ENCODE data around the gene PTAFR.

DNA sequence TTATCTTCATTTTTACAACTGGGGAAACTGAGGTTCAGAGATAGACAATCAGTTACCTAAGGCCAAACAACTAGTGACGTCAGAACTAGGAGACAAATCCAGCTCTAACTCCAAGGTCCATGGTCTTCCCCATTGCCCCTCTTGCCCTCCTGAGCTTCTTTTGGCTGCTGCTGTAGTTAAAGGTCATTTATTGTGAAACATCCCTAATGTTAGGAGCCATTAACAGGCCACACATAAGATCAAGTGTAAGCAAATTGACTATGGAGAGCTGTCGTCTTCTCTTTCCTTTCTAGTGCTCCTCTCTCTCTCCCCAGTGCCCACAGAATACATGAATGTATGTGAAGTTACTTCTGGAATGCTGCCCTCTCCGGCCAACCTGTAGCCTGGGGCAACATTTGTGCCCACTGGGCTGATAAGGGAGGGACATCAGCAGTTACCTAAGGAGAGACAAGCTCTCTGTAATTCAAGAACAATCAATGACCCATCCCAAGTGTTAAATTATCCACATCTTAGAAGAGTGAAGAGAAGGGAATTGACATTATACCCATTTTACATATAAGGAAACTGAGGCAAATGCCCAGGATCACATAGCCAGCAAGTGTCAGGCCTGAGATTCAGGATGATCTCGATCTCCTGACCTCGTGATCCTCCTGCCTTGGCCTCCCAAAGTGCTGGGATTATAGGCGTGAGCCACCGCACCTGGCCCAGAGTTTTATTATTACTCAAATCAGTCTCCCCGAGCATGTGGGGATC is 40.1 kb downstream of the PTAFR start:
- no peak for TF ChIP-seq POLR2A (IDR thresholded peaks at IDR 0.05)
- TF ChIP-seq, protein P1, sequence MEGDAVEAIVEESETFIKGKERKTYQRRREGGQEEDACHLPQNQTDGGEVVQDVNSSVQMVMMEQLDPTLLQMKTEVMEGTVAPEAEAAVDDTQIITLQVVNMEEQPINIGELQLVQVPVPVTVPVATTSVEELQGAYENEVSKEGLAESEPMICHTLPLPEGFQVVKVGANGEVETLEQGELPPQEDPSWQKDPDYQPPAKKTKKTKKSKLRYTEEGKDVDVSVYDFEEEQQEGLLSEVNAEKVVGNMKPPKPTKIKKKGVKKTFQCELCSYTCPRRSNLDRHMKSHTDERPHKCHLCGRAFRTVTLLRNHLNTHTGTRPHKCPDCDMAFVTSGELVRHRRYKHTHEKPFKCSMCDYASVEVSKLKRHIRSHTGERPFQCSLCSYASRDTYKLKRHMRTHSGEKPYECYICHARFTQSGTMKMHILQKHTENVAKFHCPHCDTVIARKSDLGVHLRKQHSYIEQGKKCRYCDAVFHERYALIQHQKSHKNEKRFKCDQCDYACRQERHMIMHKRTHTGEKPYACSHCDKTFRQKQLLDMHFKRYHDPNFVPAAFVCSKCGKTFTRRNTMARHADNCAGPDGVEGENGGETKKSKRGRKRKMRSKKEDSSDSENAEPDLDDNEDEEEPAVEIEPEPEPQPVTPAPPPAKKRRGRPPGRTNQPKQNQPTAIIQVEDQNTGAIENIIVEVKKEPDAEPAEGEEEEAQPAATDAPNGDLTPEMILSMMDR (IDR thresholded peaks at IDR 0.05) = no peak
- TF ChIP-seq POLR2AphosphoS5 (IDR thresholded peaks at IDR 0.05) = no peak
